ENCODE measurements around the gene MEN1. TPM values are rescaled to one million over a fixed set of nuclear protein-coding genes. Genes with fewer than 3 reads are reported as not detected.
A peak's percentile ranks its signal among the peaks of the same experiment; 100 is the strongest.

Gene MEN1
- total and polyA plus RNA-seq, 2 of the 13 experiments (the other 11 are each of a cell fraction or from before 2014, with no cell fraction given), result 20.5 to 27.3 TPM

DNA sequence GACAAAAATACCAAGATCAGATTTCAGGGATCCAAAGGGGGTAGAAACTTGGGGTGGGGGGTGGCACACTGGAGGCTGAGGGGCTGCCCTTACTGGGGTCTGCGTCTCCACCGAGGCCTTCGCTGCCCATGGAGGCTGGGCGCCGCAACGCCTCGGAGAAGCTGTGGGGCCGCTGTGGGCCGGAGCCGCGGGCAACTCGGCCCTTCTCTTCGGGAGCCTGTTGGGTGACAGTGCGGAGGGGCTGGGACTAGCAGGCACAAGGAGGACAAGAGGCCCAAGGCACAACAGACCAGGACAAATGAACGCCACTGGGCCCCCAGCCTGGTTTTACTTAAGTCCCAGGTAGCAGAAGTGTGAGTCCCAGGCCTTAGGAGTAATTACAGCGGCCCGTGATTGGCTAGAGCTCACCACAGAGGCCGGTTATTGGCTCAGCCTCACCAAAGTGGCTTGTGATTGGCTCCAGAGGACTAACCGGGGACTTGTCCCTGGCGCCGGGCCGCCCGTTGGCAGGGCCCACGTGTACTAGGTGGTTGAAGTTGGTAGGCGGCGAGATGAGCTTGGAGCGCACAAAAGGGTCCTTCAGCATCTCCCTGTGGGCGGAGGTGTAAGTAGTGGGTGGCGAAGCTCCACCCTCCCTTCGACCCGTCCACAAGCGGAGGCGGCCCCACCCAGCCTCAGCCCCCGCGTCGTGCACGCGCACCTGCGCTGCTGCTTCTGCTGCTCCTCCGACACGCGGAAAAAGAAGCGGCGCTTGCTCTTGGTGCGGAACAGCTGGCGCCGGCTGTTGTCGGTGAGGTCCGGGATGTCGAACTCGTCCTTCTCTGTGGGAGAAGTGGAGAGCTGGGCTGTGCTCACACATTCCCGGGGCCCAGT lies 16.5 kb upstream of the MEN1 start:
- Histone ChIP-seq H4K20me1 (ENCODE audit: insufficient read depth, low read length) (no peaks in the 10 kb centered on the region), H3K9ac (ENCODE audit: insufficient read depth, low read depth, low read length) (no peak overlapping the region), H3K9me3 (ENCODE audit: low read length) (no peaks in the 10 kb centered on the region), H2AFZ (ENCODE audit: low read length) (no peak overlapping the region), H3K4me1 (ENCODE audit: insufficient read depth, low read length) (no peaks in the 10 kb centered on the region), H3K79me2 (ENCODE audit: insufficient read depth, low read length) (no peaks in the 10 kb centered on the region), H3K36me3 (replicated peaks in 1 of 2; ENCODE audit: control insufficient read depth in 1 of 2, insufficient read depth in 2 of 2, low read length in 2 of 2) (no peaks in the 10 kb centered on the region), H3K27me3 (ENCODE audit: control insufficient read depth in 1 of 2, insufficient read depth in 2 of 2, low read length in 2 of 2) (no peaks in the 10 kb centered on the region), H3K4me3 (replicated peaks in 1 of 3; ENCODE audit: insufficient read depth in 1 of 3, low read depth in 2 of 3, low read length in 3 of 3) (no peak overlapping the region), H3K27ac (ENCODE audit: extremely low read length, insufficient read depth, low read length) (no peak overlapping the region), H3K4me2 (ENCODE audit: low read depth, low read length) (no peak overlapping the region)
- FAIRE-seq, result no peak
- in situ Hi-C loops (cut with HindIII; ENCODE audit: extremely low pct_ligation_motif_present, low pct_unique_long_range_greater_than_20kb), result no loop called here
- BruUV-seq (replicated peaks), result no TSS peak
- intact Hi-C loops (cut with micrococcal nuclease; ENCODE audit: unreplicated experiment), result no loop called here
- DNase-seq (ENCODE audit: low spot score), result no peak
- 92% methylated on average over 35 of the region's 52 CpGs for WGBS (ENCODE audit: low lambda C conversion rate)
- POLR2A ChIA-PET, result interaction anchor here (0.8 kb wide), 1 partner anchor 26 kb away, joined by 3 read pairs; no protein-coding TSS in a partner anchor
- CTCF ChIA-PET (ENCODE audit: low intra/inter-chr PET ratio, low total read pairs), result no interaction called here
- no peak for ATAC-seq
- TF ChIP-seq NFYB (CRISPR knock-in tag; IDR thresholded peaks at IDR 0.05) (peak; percentile 35; the same call in 1 of the 2 replicates), NONO (IDR thresholded peaks at IDR 0.05) (no peak), NONO (CRISPR knock-in tag; conservative IDR thresholded peaks at IDR 0.05) (no peak)

DNA sequence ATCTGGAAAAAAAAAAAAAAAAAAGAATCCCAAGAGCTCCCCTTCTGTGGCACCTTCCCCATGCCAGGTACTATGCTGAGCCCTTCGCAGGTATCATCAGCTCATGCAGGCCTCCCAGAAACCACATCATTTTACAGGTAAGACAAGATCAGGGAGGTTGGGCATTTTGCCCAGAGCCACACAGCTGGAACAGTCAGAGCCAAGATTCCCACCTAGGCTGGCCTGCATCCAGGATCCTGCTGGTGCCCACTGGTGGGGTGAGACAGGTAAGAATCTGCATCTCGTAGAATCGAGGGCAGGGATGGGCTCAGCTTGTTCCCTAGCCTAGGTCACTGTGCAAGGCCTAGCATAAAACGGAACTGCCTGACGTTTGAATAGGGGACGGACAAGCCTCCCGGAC lies 15.7 kb upstream of the MEN1 start:
- CTCF ChIA-PET (ENCODE audit: low intra/inter-chr PET ratio, low total read pairs), result no interaction called here
- FAIRE-seq (no peak), ATAC-seq (no peak), DNase-seq (ENCODE audit: low spot score) (no peak)
- Histone ChIP-seq H3K36me3 (replicated peaks in 1 of 2; ENCODE audit: control insufficient read depth in 1 of 2, insufficient read depth in 2 of 2, low read length in 2 of 2) (no peaks in the 10 kb centered on the region), H3K4me2 (ENCODE audit: low read depth, low read length) (no peak overlapping the region), H3K9me3 (ENCODE audit: low read length) (no peaks in the 10 kb centered on the region), H2AFZ (ENCODE audit: low read length) (no peak overlapping the region), H3K79me2 (ENCODE audit: insufficient read depth, low read length) (no peaks in the 10 kb centered on the region), H3K4me3 (replicated peaks in 1 of 3; ENCODE audit: insufficient read depth in 1 of 3, low read depth in 2 of 3, low read length in 3 of 3) (no peak overlapping the region), H3K27me3 (ENCODE audit: control insufficient read depth in 1 of 2, insufficient read depth in 2 of 2, low read length in 2 of 2) (no peaks in the 10 kb centered on the region), H3K4me1 (ENCODE audit: insufficient read depth, low read length) (no peaks in the 10 kb centered on the region), H3K9ac (ENCODE audit: insufficient read depth, low read depth, low read length) (no peak overlapping the region), H4K20me1 (ENCODE audit: insufficient read depth, low read length) (no peaks in the 10 kb centered on the region), H3K27ac (ENCODE audit: extremely low read length, insufficient read depth, low read length) (no peak overlapping the region)
- TF ChIP-seq ZNF768 (CRISPR knock-in tag; IDR thresholded peaks at IDR 0.05) (peak; percentile 81), ZNF841 (CRISPR knock-in tag; IDR thresholded peaks at IDR 0.05; ENCODE audit: borderline replicate concordance) (no peak)
- in situ Hi-C loops (cut with HindIII; ENCODE audit: extremely low pct_ligation_motif_present, low pct_unique_long_range_greater_than_20kb), result no loop called here
- POLR2A ChIA-PET, result no interaction called here
- 86% methylated on average over 7 of the region's 7 CpGs for WGBS (ENCODE audit: low lambda C conversion rate)
- BruUV-seq (replicated peaks), result no TSS peak
- intact Hi-C loops (cut with micrococcal nuclease; ENCODE audit: unreplicated experiment), result no loop called here

Data from HepG2 (cell line).